HG03175 (cell line): Measurements from ENCODE around the gene GLUL.
"Not testable (repeated sequence)": the region's sequence is repeated elsewhere in the genome, so short reads cannot be mapped to it uniquely, and the experiment has no call there.

Experiments used
- ATAC-seq: cut with Tn5 transposase; IDR thresholded peaks from one replicate; pipeline ENCODE4 v1.9.1; 2021; ENCODE audit warnings: mild to moderate bottlenecking, moderate library complexity; ENCODE audit not compliant: unreplicated experiment

GLUL gene

GRCh38 chr1:182370532-182370931, 21.1 kb downstream of the GLUL start:
- no peak for ATAC-seq

- ATAC-seq = no peak
These were observed 22.7 kb downstream of the GLUL start for GRCh38 chr1:182368903-182369302.

- ATAC-seq = no peak
These were observed 23.2 kb downstream of the GLUL start for GRCh38 chr1:182368358-182368757.

GRCh38 chr1:182367926-182368325, 23.7 kb downstream of the GLUL start:
- no peak for ATAC-seq

- ATAC-seq = no peak
These were observed 25.0 kb downstream of the GLUL start for GRCh38 chr1:182366596-182366995.

- no peak for ATAC-seq
These were observed 31.9 kb downstream of the GLUL start for GRCh38 chr1:182359645-182360044.

- no peak for ATAC-seq
These were observed 33.7 kb downstream of the GLUL start for GRCh38 chr1:182357913-182358312.

GRCh38 chr1:182357171-182357570, 34.4 kb downstream of the GLUL start:
- no peak for ATAC-seq

- ATAC-seq = no peak
These were observed 35.9 kb downstream of the GLUL start for GRCh38 chr1:182355723-182356098.

GRCh38 chr1:182351790-182352364, 39.7 kb downstream of the GLUL start:
- ATAC-seq = no peak

GRCh38 chr1:182350839-182351238, 40.8 kb downstream of the GLUL start:
- ATAC-seq = no peak

- ATAC-seq = no peak
These were observed 42.4 kb downstream of the GLUL start for GRCh38 chr1:182348961-182349747.

GRCh38 chr1:182347019-182347418, 44.6 kb downstream of the GLUL start:
- ATAC-seq = no peak

GRCh38 chr1:182340233-182341058, 51.1 kb downstream of the GLUL start:
- ATAC-seq = no peak

GRCh38 chr1:182339684-182340083, 51.9 kb downstream of the GLUL start:
- no peak for ATAC-seq

- no peak for ATAC-seq
These were observed 52.7 kb downstream of the GLUL start for GRCh38 chr1:182338806-182339370.

GRCh38 chr1:182337736-182338571, 53.6 kb downstream of the GLUL start:
- no peak for ATAC-seq

- ATAC-seq = no peak
These were observed 55.6 kb downstream of the GLUL start for GRCh38 chr1:182335771-182336566.

- not testable (repeated sequence) for ATAC-seq
These were observed 58.5 kb downstream of the GLUL start for GRCh38 chr1:182333071-182333571.
